Measurements from ENCODE around the gene SCN5A. TPM values are rescaled to one million over a fixed set of nuclear protein-coding genes. Genes with fewer than 3 reads are reported as not detected.

SCN5A gene
- total and polyA plus RNA-seq, 2 of the 8 experiments (the other 6 are each of a cell fraction or from before 2014, with no cell fraction given), result 4.8 to 11.4 TPM

DNA sequence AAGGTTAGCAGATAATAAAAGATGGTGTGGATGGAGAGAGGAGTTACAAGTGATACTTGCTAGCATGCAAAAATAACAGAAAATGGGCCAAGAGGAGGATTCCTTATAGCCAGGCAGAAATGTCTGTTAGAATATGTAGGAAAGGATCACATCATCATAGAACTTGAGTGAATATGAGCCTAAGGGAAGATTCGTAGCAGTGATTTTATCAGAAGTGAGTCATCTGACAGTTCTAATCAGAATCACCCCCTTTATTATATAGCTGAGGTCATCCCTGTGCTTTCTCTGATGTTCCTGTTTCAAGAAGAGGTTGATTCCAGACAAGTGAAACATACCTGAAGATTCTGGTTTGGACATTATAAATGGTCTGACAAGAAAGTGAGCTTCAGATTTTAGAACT, 130.5 kb downstream of the SCN5A start (continued):
- TF ChIP-seq CHD7 (IDR thresholded peaks at IDR 0.05; ENCODE audit: insufficient replicate concordance, low read length) (no peak), TAF7 (optimal IDR thresholded peaks at IDR 0.05; ENCODE audit: borderline replicate concordance, low read depth, low read length) (no peak), RAD21 (IDR thresholded peaks at IDR 0.05 in 1 of 2, conservative IDR thresholded peaks at IDR 0.05 in 1 of 2; ENCODE audit: low read depth in 2 of 2, low read length in 2 of 2) (no peak), SRF (IDR thresholded peaks at IDR 0.05; ENCODE audit: low read depth, low read length) (no peak), SIRT6 (IDR thresholded peaks at IDR 0.05; ENCODE audit: low read length) (no peak), YY1 (IDR thresholded peaks at IDR 0.05; ENCODE audit: low read depth, low read length) (no peak), KDM1A (IDR thresholded peaks at IDR 0.05; ENCODE audit: borderline replicate concordance, low read length) (no peak), MAFK (IDR thresholded peaks at IDR 0.05; ENCODE audit: low read depth, low read length) (no peak)
